Stimulated activated effector memory CD8-positive, alpha-beta T cell treated with anti-CD3 and anti-CD28 coated beads, Interleukin-12 subunit alpha, Interleukin-12 subunit beta, amount 100 ng/mL, for 72 hours (primary cell): ENCODE measurements around the gene RGS9.
A peak's percentile ranks its signal among the peaks of the same experiment; 100 is the strongest.
"Not testable (repeated sequence)": the region's sequence is repeated elsewhere in the genome, so short reads cannot be mapped to it uniquely, and the experiment has no call there.

Source experiments
- ATAC-seq: fragments of 150-1000 bp; cut with Tn5 transposase; 2 replicates; pipeline ENCODE4 v1.10.0; 2021
- DNase-seq, 2 donors: peaks; one replicate each; pipeline ENCODE4 v3.0.0; 2021 to 2022; ENCODE audit warnings: low spot score in 2 of 2
- H3K27ac Mint-ChIP-seq: one replicate; pipeline ENCODE4 v1.8.0; 2022; ENCODE audit warnings: mild to moderate bottlenecking, mixed read lengths
- H3K36me3 Mint-ChIP-seq: one replicate; pipeline ENCODE4 v1.8.0; 2022; ENCODE audit warnings: mild to moderate bottlenecking, mixed read lengths
- H3K4me1 Mint-ChIP-seq: one replicate; pipeline ENCODE4 v1.8.0; 2022; ENCODE audit warnings: mixed read lengths
- H3K4me3 Mint-ChIP-seq: one replicate; pipeline ENCODE4 v1.8.0; 2022; ENCODE audit warnings: mild to moderate bottlenecking, mixed read lengths
- H3K9me3 Mint-ChIP-seq: one replicate; pipeline ENCODE4 v1.8.0; 2022; ENCODE audit warnings: mixed read lengths

The RGS9 gene

DNA sequence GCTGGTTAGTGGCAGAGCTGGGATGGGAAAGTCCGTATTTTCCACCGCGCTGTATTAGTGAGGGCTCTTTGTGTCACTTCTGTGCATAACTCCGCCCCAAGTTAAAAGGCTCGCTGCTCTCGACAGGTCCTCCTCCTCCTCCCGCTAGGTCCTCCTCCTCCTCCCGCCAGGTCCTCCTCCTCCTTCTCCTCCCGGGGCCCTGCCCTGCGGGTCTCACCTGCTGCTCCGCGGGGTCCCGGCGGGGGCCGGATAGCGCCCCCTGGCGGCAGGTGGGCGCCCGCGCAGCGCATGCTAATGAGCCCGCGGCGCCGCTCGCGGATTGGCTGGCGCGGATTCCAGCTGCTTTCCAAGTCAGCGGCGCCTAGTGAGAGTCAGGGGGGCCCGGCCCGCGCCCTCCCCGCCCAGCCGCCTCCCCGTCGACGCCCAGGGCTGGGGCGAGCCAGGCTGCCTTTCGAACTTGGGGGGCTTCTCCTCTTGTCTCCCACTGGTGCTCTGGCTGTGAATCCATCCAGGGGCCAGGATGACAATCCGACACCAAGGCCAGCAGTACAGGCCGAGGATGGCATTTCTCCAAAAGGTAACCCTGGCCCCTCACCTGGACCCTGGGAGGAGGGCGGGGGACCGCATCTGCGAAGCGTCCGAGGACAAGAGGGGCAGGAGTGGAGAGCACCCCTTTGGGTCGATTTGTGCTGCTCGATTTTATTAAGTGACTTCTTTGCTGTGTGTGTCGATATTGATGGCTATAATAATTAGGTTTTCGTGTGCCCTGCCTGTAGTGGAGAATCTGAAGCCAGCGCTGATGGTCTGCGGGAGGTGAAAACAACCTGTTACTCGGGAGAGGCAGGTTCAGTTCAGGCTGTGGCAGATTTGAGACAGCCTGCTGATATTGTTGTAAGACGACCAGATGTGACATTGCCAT is at the start of gene RGS9:
TSS of gene RGS9 (plus strand) at position 350 of the 919 bp plus-strand sequence. CDS start at position 521, 171 bp downstream.
- Mint-ChIP-seq H3K27ac (peak within 1 kb of the TSS; percentile 63), H3K4me1 (peaks cover 42% of the 10 kb centered on the region), H3K4me3 (peak within 1 kb of the TSS; percentile 81), H3K9me3 (no peaks in the 10 kb centered on the region), H3K36me3 (no peaks in the 10 kb centered on the region)
- ATAC-seq = peak; percentile 95
- peak; percentile 91 to 92 for DNase-seq

GRCh38 chr17:65088621-65089360 is 48.4 kb upstream of the RGS9 start:
- H3K27ac Mint-ChIP-seq = no peak overlapping the region
- H3K4me3 Mint-ChIP-seq = no peak overlapping the region
- ATAC-seq (no peak), DNase-seq (no peak)
- no peaks in the 10 kb centered on the region for H3K4me1 Mint-ChIP-seq
- H3K9me3 Mint-ChIP-seq = no peaks in the 10 kb centered on the region
- H3K36me3 Mint-ChIP-seq = no peaks in the 10 kb centered on the region

DNA sequence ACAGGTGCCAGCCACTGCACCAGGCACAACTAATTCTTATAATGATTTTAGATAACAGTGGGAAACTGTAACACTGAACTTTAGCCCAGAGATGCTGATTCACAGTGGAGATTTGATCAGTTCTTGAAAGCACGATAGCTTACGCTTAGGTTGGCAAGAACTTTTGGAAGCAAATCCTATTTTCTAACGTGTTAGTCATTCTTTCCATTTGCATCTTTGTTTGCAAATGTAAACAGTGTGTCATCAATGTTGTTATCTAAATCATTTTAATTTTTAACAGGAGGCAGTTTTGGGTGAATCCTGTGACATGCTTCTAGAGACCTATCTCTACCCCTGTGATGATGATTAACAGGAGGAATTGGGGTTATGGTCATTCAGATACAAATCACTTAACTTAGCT is 44.9 kb upstream of the RGS9 start:
- Mint-ChIP-seq H3K9me3 (no peaks in the 10 kb centered on the region), H3K4me3 (no peak overlapping the region), H3K36me3 (no peaks in the 10 kb centered on the region), H3K27ac (no peak overlapping the region), H3K4me1 (no peaks in the 10 kb centered on the region)
- no peak for DNase-seq
- ATAC-seq = no peak

DNA sequence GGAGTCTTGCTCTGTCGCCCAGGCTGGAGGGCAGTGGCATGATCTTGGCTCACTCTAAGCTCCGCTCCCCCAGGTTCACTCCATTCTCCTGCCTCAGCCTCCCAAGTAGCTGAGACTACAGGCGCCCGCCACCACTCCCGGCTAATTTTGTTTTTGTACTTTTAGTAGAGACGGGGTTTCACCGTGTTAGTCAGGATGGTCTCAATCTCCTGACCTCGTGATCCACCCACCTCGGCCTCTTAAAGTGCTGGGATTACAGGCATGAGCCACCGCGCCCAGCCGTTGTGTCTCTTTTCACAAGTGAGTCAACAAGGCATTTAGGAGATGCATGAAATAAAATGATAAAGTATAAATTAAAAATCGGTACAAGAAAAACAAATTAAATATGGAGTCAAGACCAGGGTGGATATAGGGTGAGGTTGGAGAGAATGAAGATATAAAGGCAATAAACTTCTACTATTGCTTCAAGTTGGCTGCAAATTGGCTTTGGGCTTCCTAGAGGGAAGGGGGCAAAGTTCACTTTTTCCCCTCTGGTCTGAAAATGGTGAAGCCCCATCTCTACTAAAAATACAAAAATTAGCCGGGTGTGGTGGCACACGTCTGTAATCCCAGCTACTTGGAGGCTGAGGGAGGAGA is 44.3 kb upstream of the RGS9 start:
- not testable (repeated sequence) for DNase-seq, H3K9me3 Mint-ChIP-seq, H3K4me3 Mint-ChIP-seq, H3K27ac Mint-ChIP-seq, H3K36me3 Mint-ChIP-seq, ATAC-seq, H3K4me1 Mint-ChIP-seq

GRCh38 chr17:65093930-65094329 is 43.2 kb upstream of the RGS9 start:
- Mint-ChIP-seq H3K9me3 (no peaks in the 10 kb centered on the region), H3K4me1 (no peaks in the 10 kb centered on the region), H3K36me3 (no peaks in the 10 kb centered on the region), H3K4me3 (no peak overlapping the region), H3K27ac (no peak overlapping the region)
- DNase-seq = no peak
- ATAC-seq = no peak

DNA sequence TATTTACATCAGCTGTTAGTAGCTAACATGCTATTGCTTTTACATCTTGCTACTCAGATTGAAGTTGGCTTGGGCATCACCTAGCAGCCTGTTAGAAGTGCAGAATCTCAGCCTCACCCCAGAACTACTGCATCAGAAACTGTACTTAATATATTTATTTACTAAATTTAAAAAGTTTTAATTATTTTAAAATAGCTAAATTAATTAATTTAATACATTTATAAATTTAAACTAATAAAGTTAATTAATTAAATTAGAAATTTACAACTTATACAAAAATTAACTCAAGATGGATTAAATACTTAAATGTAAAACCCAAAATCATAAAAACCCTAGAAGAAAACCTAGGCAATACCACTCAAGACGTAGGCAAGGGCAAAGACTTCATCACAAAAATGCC is 41.7 kb upstream of the RGS9 start:
- peaks cover 5% of the 10 kb centered on the region for H3K4me1 Mint-ChIP-seq

GRCh38 chr17:65096382-65096781 is 40.8 kb upstream of the RGS9 start:
- not testable (repeated sequence) for H3K36me3 Mint-ChIP-seq, H3K27ac Mint-ChIP-seq, H3K9me3 Mint-ChIP-seq, DNase-seq, H3K4me3 Mint-ChIP-seq, H3K4me1 Mint-ChIP-seq, ATAC-seq

More for the DNA sequence above, 41.7 kb upstream of the RGS9 start:
- ATAC-seq (no peak), DNase-seq (no peak)
- Mint-ChIP-seq H3K36me3 (peaks cover 6% of the 10 kb centered on the region), H3K4me3 (no peak overlapping the region), H3K27ac (no peak overlapping the region), H3K9me3 (no peaks in the 10 kb centered on the region)

DNA sequence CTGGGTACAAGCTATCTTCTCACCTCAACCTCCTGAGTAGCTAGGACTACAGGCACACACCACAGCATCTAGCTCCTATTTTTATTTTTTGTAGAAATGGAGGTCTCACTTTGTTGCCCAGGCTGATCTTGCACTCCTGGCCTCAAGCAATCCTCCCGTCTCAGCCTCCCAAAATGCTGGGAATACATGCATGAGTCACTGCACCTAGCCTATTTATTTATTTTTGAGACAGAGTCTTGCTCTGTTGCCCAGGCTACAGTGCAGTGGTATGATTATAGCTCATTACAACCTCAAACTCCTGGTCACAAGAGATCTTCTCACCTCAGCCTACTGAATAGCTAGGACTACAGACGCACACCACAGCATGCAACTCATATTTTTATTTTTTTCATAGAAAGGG is 40.1 kb upstream of the RGS9 start:
- H3K4me1 Mint-ChIP-seq = peaks cover 5% of the 10 kb centered on the region
- DNase-seq (no peak), ATAC-seq (no peak)
- peaks cover 6% of the 10 kb centered on the region for H3K36me3 Mint-ChIP-seq
- H3K4me3 Mint-ChIP-seq = no peak overlapping the region
- H3K9me3 Mint-ChIP-seq = no peaks in the 10 kb centered on the region
- no peak overlapping the region for H3K27ac Mint-ChIP-seq

GRCh38 chr17:65099475-65099874 is 37.7 kb upstream of the RGS9 start:
- H3K27ac Mint-ChIP-seq = peak overlapping the region; percentile 89
- peak overlapping the region; percentile 76 for H3K4me3 Mint-ChIP-seq

GRCh38 chr17:65099941-65100315 is 37.2 kb upstream of the RGS9 start:
- peaks cover 6% of the 10 kb centered on the region for H3K36me3 Mint-ChIP-seq
- H3K27ac Mint-ChIP-seq = peak overlapping the region; percentile 89
- peak overlapping the region; percentile 76 for H3K4me3 Mint-ChIP-seq
- peaks cover 14% of the 10 kb centered on the region for H3K4me1 Mint-ChIP-seq
- no peaks in the 10 kb centered on the region for H3K9me3 Mint-ChIP-seq
- ATAC-seq (peak; percentile 91), DNase-seq (peak; percentile 58 to 90)

More at GRCh38 chr17:65099475-65099874, 37.7 kb upstream of the RGS9 start:
- H3K9me3 Mint-ChIP-seq = no peaks in the 10 kb centered on the region
- DNase-seq = no peak
- H3K4me1 Mint-ChIP-seq = peaks cover 13% of the 10 kb centered on the region
- no peak for ATAC-seq
- H3K36me3 Mint-ChIP-seq = peaks cover 6% of the 10 kb centered on the region

DNA sequence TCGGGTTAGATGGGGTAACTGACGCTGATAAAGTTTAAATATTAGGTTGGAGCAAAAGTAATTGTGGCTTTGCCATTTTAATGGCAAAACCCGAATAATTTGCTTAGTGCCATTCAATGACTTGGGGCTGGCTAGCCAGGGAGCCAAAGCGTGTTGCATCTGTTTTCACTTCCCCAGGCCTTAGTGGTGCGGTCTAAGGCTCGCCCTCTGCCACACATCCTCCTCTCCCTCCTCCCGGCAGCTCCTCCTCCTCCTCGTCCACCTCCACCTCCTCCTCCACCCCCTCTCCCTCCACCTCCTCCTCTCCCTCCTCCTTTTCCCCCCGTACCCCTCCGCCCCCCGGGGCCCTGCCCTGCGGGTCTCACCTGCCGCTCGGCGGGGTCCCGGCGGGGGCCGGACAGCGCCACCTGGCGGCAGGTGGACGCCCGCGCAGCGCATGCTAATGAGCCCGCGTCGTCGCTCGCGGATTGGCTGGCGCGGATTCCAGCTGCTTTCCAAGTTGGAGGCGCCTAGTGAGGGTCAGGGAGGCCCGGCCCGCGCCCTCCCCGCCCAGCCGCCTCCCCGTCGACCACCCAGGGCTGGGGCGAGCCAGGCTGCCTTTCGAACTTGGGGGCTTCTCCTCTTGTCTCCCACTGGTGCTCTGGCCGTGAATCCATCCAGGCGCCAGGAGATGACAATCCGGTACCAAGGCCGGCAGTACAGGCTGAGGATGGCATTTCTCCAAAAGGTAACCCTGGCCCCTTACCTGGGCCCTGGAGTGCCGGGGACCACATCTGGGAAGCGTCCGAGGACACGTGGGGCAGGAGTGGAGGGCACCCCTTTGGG is 36.6 kb upstream of the RGS9 start:
- Mint-ChIP-seq H3K36me3 (peaks cover 6% of the 10 kb centered on the region), H3K4me3 (peak overlapping the region; percentile 76), H3K9me3 (no peaks in the 10 kb centered on the region), H3K27ac (peak overlapping the region; percentile 89), H3K4me1 (peaks cover 14% of the 10 kb centered on the region)
- ATAC-seq (peak; percentile 78), DNase-seq (peak; percentile 89)

GRCh38 chr17:65101371-65101770 is 35.8 kb upstream of the RGS9 start:
- Mint-ChIP-seq H3K27ac (no peak overlapping the region), H3K4me1 (peaks cover 14% of the 10 kb centered on the region)

GRCh38 chr17:65102235-65102634 is 34.9 kb upstream of the RGS9 start:
- Mint-ChIP-seq H3K4me3 (no peak overlapping the region), H3K27ac (no peak overlapping the region), H3K4me1 (peaks cover 14% of the 10 kb centered on the region), H3K36me3 (peaks cover 6% of the 10 kb centered on the region), H3K9me3 (no peaks in the 10 kb centered on the region)
- ATAC-seq (no peak), DNase-seq (no peak)

More at GRCh38 chr17:65101371-65101770, 35.8 kb upstream of the RGS9 start:
- Mint-ChIP-seq H3K36me3 (peaks cover 6% of the 10 kb centered on the region), H3K4me3 (peak overlapping the region; percentile 76), H3K9me3 (no peaks in the 10 kb centered on the region)
- no peak for DNase-seq
- no peak for ATAC-seq

DNA sequence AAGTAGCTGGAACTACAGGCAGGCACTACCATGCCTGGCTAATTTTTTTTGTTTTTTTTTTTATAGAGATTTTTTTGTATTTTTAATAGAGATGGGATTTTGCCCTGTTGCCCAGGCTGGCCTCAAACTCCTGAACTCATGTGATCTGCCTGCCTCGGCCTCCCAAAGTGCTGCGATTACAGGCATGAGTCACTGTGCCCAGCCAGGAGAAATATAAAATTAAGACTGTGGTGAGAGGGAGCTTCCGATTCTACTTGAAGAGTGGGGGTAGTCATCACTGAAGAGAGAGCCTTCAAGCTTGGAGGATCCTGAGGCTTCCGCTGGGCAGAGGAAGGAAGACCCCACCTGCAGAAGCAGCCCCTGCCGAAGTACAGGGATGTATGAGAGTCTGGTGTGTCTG is 34.4 kb upstream of the RGS9 start:
- DNase-seq (no peak), ATAC-seq (no peak)
- peaks cover 14% of the 10 kb centered on the region for H3K4me1 Mint-ChIP-seq
- H3K4me3 Mint-ChIP-seq = no peak overlapping the region
- peaks cover 6% of the 10 kb centered on the region for H3K36me3 Mint-ChIP-seq
- no peaks in the 10 kb centered on the region for H3K9me3 Mint-ChIP-seq
- H3K27ac Mint-ChIP-seq = no peak overlapping the region
